Subcutaneous preadipocyte (primary cell): ENCODE data around the gene KRTAP9-9. TPM values are rescaled to one million over a fixed set of nuclear protein-coding genes. Genes with fewer than 3 reads are reported as not detected.

Source experiments
- small RNA-seq: library from RNA; depleted of rRNA; stranded (forward); fragments of <200 nt; gene quantifications from one replicate; pipeline ENCODE3, GENCODE V24; 2012
- total RNA-seq: library from RNA; depleted of rRNA; stranded (reverse); fragments of >200 nt; gene quantifications from 2 replicates; pipeline ENCODE4 v1.2.3, GENCODE V29; 2012

KRTAP9-9 gene
- total RNA-seq, result not detected in 2 replicates

DNA sequence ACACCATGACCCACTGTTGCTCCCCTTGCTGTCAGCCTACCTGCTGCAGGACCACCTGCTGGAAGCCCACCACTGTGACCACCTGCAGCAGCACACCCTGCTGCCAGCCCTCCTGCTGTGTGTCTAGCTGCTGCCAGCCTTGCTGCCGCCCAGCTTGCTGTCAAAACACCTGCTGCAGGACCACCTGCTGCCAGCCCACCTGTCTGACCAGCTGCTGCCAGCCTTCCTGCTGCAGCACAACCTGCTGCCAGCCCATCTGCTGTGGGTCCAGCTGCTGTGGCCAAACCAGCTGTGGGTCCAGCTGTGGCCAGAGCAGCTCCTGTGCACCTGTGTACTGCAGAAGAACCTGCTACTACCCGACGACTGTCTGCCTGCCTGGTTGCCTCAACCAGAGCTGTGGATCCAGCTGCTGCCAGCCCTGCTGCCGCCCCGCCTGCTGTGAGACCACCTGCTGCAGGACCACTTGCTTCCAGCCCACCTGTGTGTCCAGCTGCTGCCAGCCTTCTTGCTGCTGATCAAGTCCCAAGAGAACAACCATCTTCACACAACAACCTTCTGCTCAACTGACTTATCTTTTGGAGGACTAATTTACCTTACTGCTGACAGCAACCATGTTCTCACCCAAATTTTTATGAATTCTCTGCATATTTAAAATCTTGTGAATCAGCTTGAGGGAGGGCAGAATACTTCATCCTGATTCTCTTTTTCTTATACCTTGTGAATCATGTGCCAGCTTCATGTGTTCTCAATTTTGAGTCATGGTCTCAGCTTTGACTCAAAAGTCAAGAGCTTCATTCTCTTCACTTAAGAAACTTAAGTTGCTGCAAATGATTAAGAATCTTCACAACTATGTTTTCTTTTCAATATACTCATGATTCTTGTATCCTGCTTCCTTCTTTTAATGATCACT is at the start of gene KRTAP9-9:
TSS of gene KRTAP9-9 (plus strand) at position 4 of the 910 bp plus-strand sequence.

DNA sequence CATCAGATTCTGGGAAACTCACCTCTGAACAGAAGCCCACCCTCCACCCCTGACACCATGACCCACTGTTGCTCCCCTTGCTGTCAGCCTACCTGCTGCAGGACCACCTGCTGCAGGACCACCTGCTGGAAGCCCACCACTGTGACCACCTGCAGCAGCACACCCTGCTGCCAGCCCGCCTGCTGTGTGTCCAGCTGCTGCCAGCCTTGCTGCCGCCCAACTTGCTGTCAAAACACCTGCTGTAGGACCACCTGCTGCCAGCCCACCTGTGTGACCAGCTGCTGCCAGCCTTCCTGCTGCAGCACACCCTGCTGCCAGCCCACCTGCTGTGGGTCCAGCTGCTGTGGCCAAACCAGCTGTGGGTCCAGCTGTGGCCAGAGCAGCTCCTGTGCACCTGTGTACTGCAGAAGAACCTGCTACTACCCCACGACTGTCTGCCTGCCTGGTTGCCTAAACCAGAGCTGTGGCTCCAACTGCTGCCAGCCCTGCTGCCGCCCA is 28.5 kb upstream of the KRTAP9-9 start, which contains the start of gene KRTAP9-2:
TSS of gene KRTAP9-2 (plus strand) at position 51 of the 498 bp plus-strand sequence. CDS start at position 58, 7 bp downstream.

GRCh38 chr17:41232399-41233105 is 22.6 kb upstream of the KRTAP9-9 start, which contains the start of gene KRTAP9-3:
Gene KRTAP9-3, plus strand, starts transcription at chr17:41232449. Its CDS starts 53 bp downstream, at chr17:41232502.

DNA sequence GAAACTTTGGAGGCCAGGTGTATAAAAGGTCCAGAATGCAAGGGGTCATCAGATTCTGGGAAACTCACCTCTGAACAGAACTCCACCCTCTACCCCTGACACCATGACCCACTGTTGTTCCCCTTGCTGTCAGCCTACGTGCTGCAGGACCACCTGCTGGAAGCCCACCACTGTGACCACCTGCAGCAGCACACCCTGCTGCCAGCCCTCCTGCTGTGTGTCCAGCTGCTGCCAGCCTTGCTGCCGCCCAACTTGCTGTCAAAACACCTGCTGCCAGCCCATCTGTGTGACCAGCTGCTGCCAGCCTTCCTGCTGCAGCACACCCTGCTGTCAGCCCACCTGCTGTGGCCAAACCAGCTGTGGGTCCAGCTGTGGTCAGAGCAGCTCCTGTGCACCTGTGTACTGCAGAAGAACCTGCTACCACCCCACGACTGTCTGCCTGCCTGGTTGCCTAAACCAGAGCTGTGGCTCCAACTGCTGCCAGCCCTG is 17.2 kb upstream of the KRTAP9-9 start, which contains the start of gene KRTAP9-8:
TSS of gene KRTAP9-8 (plus strand) at position 51 of the 489 bp plus-strand sequence. CDS start at position 104, 53 bp downstream.

GRCh38 chr17:41249637-41250240 is 5.4 kb upstream of the KRTAP9-9 start, which contains the start of gene KRTAP9-4:
Gene KRTAP9-4, plus strand, starts transcription at chr17:41249687. Its CDS starts 34 bp downstream, at chr17:41249721.

DNA sequence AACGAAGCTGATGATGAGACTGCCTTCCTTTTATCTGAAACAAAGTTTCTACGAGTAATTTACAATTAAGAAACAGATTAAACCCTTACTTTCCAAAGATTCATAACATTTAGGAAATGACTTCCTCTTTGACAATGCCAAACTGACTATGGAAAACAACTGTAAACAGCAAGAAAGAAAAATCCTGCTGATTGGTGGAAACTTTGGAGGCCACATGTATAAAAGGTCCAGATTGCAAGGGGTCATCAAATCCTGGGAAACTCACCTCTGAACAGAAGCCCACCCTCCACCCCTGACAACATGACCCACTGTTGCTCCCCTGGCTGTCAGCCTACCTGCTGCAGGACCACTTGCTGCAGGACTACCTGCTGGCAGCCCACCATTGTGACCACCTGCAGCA is 9.9 kb downstream of the KRTAP9-9 start, which contains the start of gene KRTAP9-6:
TSS of gene KRTAP9-6 (plus strand) at position 301 of the 400 bp plus-strand sequence. CDS start at position 301, 0 bp downstream.

DNA sequence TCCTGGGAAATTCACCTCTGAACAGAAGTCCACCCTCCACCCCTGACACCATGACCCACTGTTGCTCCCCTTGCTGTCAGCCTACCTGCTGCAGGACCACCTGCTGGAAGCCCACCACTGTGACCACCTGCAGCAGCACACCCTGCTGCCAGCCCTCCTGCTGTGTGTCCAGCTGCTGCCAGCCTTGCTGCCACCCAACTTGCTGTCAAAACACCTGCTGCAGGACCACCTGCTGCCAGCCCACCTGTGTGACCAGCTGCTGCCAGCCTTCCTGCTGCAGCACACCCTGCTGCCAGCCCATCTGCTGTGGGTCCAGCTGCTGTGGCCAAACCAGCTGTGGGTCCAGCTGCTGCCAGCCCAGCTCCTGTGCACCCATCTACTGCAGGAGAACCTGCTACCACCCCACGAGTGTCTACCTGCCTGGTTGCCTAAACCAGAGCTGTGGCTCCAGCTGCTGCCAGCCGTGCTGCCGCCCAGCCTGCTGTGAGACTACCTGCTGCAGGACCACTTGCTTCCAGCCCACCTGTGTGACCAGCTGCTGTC is 20.5 kb downstream of the KRTAP9-9 start, which contains the start of gene KRTAP9-7:
TSS of gene KRTAP9-7 (plus strand) at position 51 of the 543 bp plus-strand sequence. CDS start at position 51, 0 bp downstream.

DNA sequence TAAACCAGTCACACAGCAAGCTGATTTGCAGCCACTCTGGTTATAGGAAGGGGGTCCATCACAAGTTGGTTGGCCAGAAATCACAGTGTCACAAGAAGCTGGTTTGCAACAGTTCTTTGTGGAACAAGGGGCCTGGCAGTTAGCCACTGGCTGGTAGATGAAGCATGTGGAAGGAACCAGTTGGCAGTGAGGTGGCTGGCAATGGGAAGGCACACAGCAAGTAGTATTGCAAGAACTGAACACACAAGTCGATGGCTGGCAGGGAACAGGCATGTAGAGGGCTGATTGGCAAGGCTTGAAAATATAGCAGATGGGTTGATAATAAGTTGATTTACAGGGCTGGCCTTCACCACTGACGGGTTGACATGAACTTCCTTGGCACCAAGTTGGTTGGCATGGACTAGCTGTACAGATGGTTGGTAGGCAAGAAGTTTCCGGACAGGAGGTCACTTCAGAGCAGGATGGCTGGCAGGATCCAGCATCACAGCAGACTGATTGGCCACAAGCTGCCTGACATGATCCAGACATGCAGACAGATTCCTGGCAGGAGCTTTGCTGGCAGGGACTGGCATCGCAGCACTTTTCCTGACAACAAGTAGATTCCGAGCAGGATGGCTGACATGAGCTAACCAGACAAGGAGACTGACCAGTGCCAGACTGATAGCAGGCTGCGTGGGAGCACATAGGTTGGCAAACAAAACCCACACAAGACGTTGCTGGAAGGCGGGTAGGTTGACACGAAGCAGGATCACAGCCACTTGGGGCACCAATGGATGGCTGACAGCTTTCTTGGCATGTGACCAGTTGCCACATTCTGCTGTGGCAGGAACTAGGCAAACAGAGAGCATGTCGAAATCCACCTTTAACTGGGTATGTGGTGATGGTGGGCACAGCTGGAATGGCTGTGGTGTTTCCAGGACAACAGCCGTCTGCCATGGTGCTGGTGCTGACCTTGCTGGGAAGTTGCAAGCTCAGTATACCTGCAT is 47.0 kb downstream of the KRTAP9-9 start, which contains the start of gene KRTAP29-1:
TSS of gene KRTAP29-1 (minus strand) at position 936 of the 986 bp plus-strand sequence. CDS start at position 936, 0 bp downstream.

Small RNAs within 50 kb of the gene (small RNA-seq; reads per million reads assigned to genes)
- gene KRTAP9-10P, result not detected

Other genes starting within 250 kb of the KRTAP9-9 start
- gene KRTAP3-1, start 246.3 kb upstream of the KRTAP9-9 start, total RNA-seq, result not detected in 2 replicates
- 1.1 and 1.6 TPM in 2 replicates for gene KRTAP1-5, start 228.2 kb upstream of the KRTAP9-9 start, total RNA-seq
- gene KRTAP1-4, start 225.2 kb upstream of the KRTAP9-9 start, total RNA-seq, result not detected in 2 replicates
- gene KRTAP1-3, start 220.5 kb upstream of the KRTAP9-9 start, total RNA-seq, result not detected in 2 replicates
- gene KRTAP1-1, start 213.9 kb upstream of the KRTAP9-9 start, total RNA-seq, result not detected in 2 replicates
- gene KRTAP2-1, start 208.1 kb upstream of the KRTAP9-9 start, total RNA-seq, result not detected in 2 replicates
- not detected in 2 replicates for gene KRTAP2-2, start 200.2 kb upstream of the KRTAP9-9 start, total RNA-seq
- not detected in 2 replicates for gene KRTAP2-3, start 195.3 kb upstream of the KRTAP9-9 start, total RNA-seq
- not detected in 2 replicates for gene KRTAP2-4, start 189.5 kb upstream of the KRTAP9-9 start, total RNA-seq
- not detected in 2 replicates for gene KRTAP4-7, start 171.2 kb upstream of the KRTAP9-9 start, total RNA-seq
- not detected in 2 replicates for gene KRTAP4-8, start 157.2 kb upstream of the KRTAP9-9 start, total RNA-seq
- gene KRTAP4-16, start 153.2 kb upstream of the KRTAP9-9 start, total RNA-seq, result not detected in 2 replicates
- not detected in 2 replicates for gene KRTAP4-9, start 150.0 kb upstream of the KRTAP9-9 start, total RNA-seq
- not detected in 2 replicates for gene KRTAP4-11, start 137.0 kb upstream of the KRTAP9-9 start, total RNA-seq
- not detected in 2 replicates for gene KRTAP4-12, start 131.2 kb upstream of the KRTAP9-9 start, total RNA-seq
- not detected in 2 replicates for gene KRTAP4-6, start 114.8 kb upstream of the KRTAP9-9 start, total RNA-seq
- gene KRTAP4-5, start 105.6 kb upstream of the KRTAP9-9 start, total RNA-seq, result not detected in 2 replicates
- gene KRTAP4-4, start 94.6 kb upstream of the KRTAP9-9 start, total RNA-seq, result not detected in 2 replicates
- not detected in 2 replicates for gene KRTAP4-3, start 87.2 kb upstream of the KRTAP9-9 start, total RNA-seq
- gene KRTAP4-2, start 77.2 kb upstream of the KRTAP9-9 start, total RNA-seq, result not detected in 2 replicates
- not detected in 2 replicates for gene KRTAP4-1, start 70.5 kb upstream of the KRTAP9-9 start, total RNA-seq
- gene KRTAP9-1, start 65.5 kb upstream of the KRTAP9-9 start, total RNA-seq, result not detected in 2 replicates
- not detected in 2 replicates for gene KRTAP9-2, start 28.7 kb upstream of the KRTAP9-9 start, total RNA-seq
- gene KRTAP9-3, start 22.9 kb upstream of the KRTAP9-9 start, total RNA-seq, result not detected in 2 replicates
- gene KRTAP9-8, start 17.4 kb upstream of the KRTAP9-9 start, total RNA-seq, result not detected in 2 replicates
- gene KRTAP9-4, start 5.7 kb upstream of the KRTAP9-9 start, total RNA-seq, result not detected in 2 replicates
- not detected in 2 replicates for gene KRTAP9-6, start 10.0 kb downstream of the KRTAP9-9 start, total RNA-seq
- gene KRTAP9-7, start 20.3 kb downstream of the KRTAP9-9 start, total RNA-seq, result not detected in 2 replicates
- not detected in 2 replicates for gene KRTAP29-1, start 47.5 kb downstream of the KRTAP9-9 start, total RNA-seq
- gene KRTAP16-1, start 53.9 kb downstream of the KRTAP9-9 start, total RNA-seq, result not detected in 2 replicates
- not detected in 2 replicates for gene KRTAP17-1, start 60.3 kb downstream of the KRTAP9-9 start, total RNA-seq
- gene KRT33A, start 95.4 kb downstream of the KRTAP9-9 start, total RNA-seq, result not detected in 2 replicates
- gene KRT33B, start 114.4 kb downstream of the KRTAP9-9 start, total RNA-seq, result not detected in 2 replicates
- 0.37 and 0.59 TPM in 2 replicates for gene KRT34, start 126.9 kb downstream of the KRTAP9-9 start, total RNA-seq
- not detected in 2 replicates for gene KRT31, start 142.2 kb downstream of the KRTAP9-9 start, total RNA-seq
- gene KRT37, start 169.2 kb downstream of the KRTAP9-9 start, total RNA-seq, result not detected in 2 replicates
- not detected in 2 replicates for gene KRT38, start 185.6 kb downstream of the KRTAP9-9 start, total RNA-seq
- not detected in 2 replicates for gene KRT32, start 212.0 kb downstream of the KRTAP9-9 start, total RNA-seq
- not detected in 2 replicates for gene KRT35, start 225.8 kb downstream of the KRTAP9-9 start, total RNA-seq
- gene KRT36, start 234.5 kb downstream of the KRTAP9-9 start, total RNA-seq, result not detected in 2 replicates